HG02840 (cell line): ENCODE results near the gene DPY30.

Experiments used
- ATAC-seq: cut with Tn5 transposase; IDR thresholded peaks from one replicate; pipeline ENCODE4 v1.9.1; 2021; ENCODE audit warnings: mild to moderate bottlenecking, moderate library complexity, moderate number of reproducible peaks; ENCODE audit not compliant: unreplicated experiment, low FRiP score

DPY30 gene

GRCh38 chr2:31979018-31979417, 60.6 kb downstream of the DPY30 start:
- ATAC-seq = no peak

GRCh38 chr2:31978436-31978835, 61.2 kb downstream of the DPY30 start:
- no peak for ATAC-seq
